ENCODE results near the gene NRXN2. TPM values are rescaled to one million over a fixed set of nuclear protein-coding genes. Genes with fewer than 3 reads are reported as not detected.

The NRXN2 gene
- polyA plus RNA-seq, 3 donors = 0.07 TPM; not detected in 2

DNA sequence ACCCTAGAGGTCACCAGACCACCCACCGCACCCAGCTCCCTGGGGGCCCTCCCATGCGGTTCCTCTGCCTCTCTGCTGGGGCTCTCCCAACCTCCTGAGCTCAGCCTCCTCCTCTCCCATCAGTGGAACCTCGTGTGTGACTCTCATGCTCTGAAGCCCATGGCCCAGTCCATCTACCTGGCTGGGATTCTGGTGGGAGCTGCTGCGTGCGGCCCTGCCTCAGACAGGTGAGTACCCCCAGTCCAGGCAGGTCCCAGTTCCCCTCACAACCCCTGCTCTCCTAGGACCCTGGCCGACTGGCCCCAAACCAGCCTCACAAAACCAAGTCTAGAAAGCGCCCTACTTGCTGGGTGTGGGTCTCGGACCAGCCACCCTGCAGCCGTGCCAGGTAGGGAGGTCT, 130.3 kb downstream of the NRXN2 start:
- Mint-ChIP-seq H3K27ac (no peak overlapping the region), H3K27me3 (ENCODE audit: low read depth in 3 of 3) (peaks cover 1 to 3% (median 3%) of the 10 kb centered on the region in 3 donors), H3K4me3 (no peak overlapping the region), H3K4me1 (no peaks in the 10 kb centered on the region), H3K9me3 (peaks cover 8 to 16% (median 13%) of the 10 kb centered on the region in 7 donors), H3K36me3 (no peaks in the 10 kb centered on the region)
- no peak for DNase-seq
- 89% methylated on average over 5 of the region's 9 CpGs for WGBS (ENCODE audit: insufficient coverage)
- TF ChIP-seq, protein P1, sequence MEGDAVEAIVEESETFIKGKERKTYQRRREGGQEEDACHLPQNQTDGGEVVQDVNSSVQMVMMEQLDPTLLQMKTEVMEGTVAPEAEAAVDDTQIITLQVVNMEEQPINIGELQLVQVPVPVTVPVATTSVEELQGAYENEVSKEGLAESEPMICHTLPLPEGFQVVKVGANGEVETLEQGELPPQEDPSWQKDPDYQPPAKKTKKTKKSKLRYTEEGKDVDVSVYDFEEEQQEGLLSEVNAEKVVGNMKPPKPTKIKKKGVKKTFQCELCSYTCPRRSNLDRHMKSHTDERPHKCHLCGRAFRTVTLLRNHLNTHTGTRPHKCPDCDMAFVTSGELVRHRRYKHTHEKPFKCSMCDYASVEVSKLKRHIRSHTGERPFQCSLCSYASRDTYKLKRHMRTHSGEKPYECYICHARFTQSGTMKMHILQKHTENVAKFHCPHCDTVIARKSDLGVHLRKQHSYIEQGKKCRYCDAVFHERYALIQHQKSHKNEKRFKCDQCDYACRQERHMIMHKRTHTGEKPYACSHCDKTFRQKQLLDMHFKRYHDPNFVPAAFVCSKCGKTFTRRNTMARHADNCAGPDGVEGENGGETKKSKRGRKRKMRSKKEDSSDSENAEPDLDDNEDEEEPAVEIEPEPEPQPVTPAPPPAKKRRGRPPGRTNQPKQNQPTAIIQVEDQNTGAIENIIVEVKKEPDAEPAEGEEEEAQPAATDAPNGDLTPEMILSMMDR (IDR thresholded peaks at IDR 0.05) = no peak
- no peaks in the 10 kb centered on the region for H3K4me1 ChIP-seq (ENCODE audit: control insufficient read depth in 1 of 2, insufficient read depth in 2 of 2, low read length in 2 of 2)
- H4K20me1 ChIP-seq (ENCODE audit: insufficient read depth, low read length) = no peaks in the 10 kb centered on the region
- H3K4me3 ChIP-seq (replicated peaks in 1 of 3; ENCODE audit: low read depth in 2 of 3, low read length in 3 of 3) = no peak overlapping the region
- H3K9ac ChIP-seq (ENCODE audit: insufficient read depth, low read length, poor library complexity, severe bottlenecking) = no peak overlapping the region
- H3K27ac ChIP-seq (ENCODE audit: low read depth in 1 of 2, low read length in 2 of 2) = no peak overlapping the region
- no peak overlapping the region for H3K4me2 ChIP-seq (replicated peaks; ENCODE audit: extremely low read depth, low read length, poor library complexity, severe bottlenecking)
- intact Hi-C loops (cut with micrococcal nuclease) = no loop called here
- H3K27me3 ChIP-seq (ENCODE audit: control insufficient read depth in 2 of 2, insufficient read depth in 2 of 2, low read length in 2 of 2) = no peaks in the 10 kb centered on the region
- no peaks in the 10 kb centered on the region for H3K36me3 ChIP-seq (replicated peaks in 1 of 2; ENCODE audit: control insufficient read depth in 1 of 2, insufficient read depth in 2 of 2, low read length in 2 of 2)
- no peak overlapping the region for H2AFZ ChIP-seq (ENCODE audit: insufficient read depth, low read depth, low read length, poor library complexity, severe bottlenecking)
- no peaks in the 10 kb centered on the region for H3K79me2 ChIP-seq (ENCODE audit: insufficient read depth, low read length)
- peaks cover 9 to 11% of the 10 kb centered on the region in 2 donors for H3K9me3 ChIP-seq (replicated peaks in 1 of 2; ENCODE audit: control insufficient read depth in 1 of 2, insufficient read depth in 1 of 2, low read length in 2 of 2)

DNA sequence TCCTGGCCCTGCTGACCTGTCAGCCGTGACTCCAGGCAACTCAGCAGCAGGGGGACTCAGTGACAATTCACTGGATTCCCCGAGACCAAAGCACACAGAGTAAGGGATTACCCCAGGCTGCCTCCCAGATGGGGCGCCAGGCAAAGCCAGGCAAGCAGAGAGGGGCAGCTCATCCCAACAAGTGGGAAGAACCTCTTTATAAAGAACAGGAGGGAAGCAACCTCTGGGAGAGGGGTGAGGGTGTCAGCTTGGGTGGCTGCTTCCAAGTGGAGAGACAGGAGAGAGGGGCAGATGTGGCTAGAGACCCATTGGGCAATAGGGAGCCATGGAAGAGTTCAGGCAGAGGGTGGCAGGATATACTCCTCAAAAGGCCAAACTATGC, 130.8 kb downstream of the NRXN2 start:
- Histone ChIP-seq H3K27ac (ENCODE audit: low read depth in 1 of 2, low read length in 2 of 2) (no peak overlapping the region), H3K4me3 (replicated peaks in 1 of 3; ENCODE audit: low read depth in 2 of 3, low read length in 3 of 3) (no peak overlapping the region), H3K4me1 (ENCODE audit: control insufficient read depth in 1 of 2, insufficient read depth in 2 of 2, low read length in 2 of 2) (no peaks in the 10 kb centered on the region), H3K9me3 (replicated peaks in 1 of 2; ENCODE audit: control insufficient read depth in 1 of 2, insufficient read depth in 1 of 2, low read length in 2 of 2) (peaks cover 9 to 11% of the 10 kb centered on the region in 2 donors), H3K9ac (ENCODE audit: insufficient read depth, low read length, poor library complexity, severe bottlenecking) (no peak overlapping the region), H3K79me2 (ENCODE audit: insufficient read depth, low read length) (no peaks in the 10 kb centered on the region), H4K20me1 (ENCODE audit: insufficient read depth, low read length) (no peaks in the 10 kb centered on the region), H3K27me3 (ENCODE audit: control insufficient read depth in 2 of 2, insufficient read depth in 2 of 2, low read length in 2 of 2) (no peaks in the 10 kb centered on the region), H2AFZ (ENCODE audit: insufficient read depth, low read depth, low read length, poor library complexity, severe bottlenecking) (no peak overlapping the region), H3K36me3 (replicated peaks in 1 of 2; ENCODE audit: control insufficient read depth in 1 of 2, insufficient read depth in 2 of 2, low read length in 2 of 2) (no peaks in the 10 kb centered on the region), H3K4me2 (replicated peaks; ENCODE audit: extremely low read depth, low read length, poor library complexity, severe bottlenecking) (no peak overlapping the region)
- Mint-ChIP-seq H3K27me3 (ENCODE audit: low read depth in 3 of 3) (peaks cover 0 to 3% (median 3%) of the 10 kb centered on the region in 3 donors), H3K27ac (no peak overlapping the region), H3K4me1 (no peaks in the 10 kb centered on the region), H3K36me3 (no peaks in the 10 kb centered on the region), H3K9me3 (peaks cover 8 to 20% (median 13%) of the 10 kb centered on the region in 7 donors), H3K4me3 (no peak overlapping the region)
- no peak for DNase-seq
- intact Hi-C loops (cut with micrococcal nuclease) = no loop called here
- TF ChIP-seq, protein P1 (IDR thresholded peaks at IDR 0.05) = no peak
- WGBS (ENCODE audit: insufficient coverage) = 88% methylated on average over 2 of the region's 3 CpGs
